Loucy (cell line): ENCODE measurements around the gene WDR88.

ENCODE experiments used
- CTCF ChIP-seq: fragments of 200-600 bp; sonication (generic); conservative IDR thresholded peaks from 2 replicates; pipeline ENCODE4 v1.5.1; 2014; ENCODE audit warnings: mild to moderate bottlenecking, antibody characterized with exemption, low read length
- EZH2phosphoT487 ChIP-seq: fragments of 200-600 bp; IDR thresholded peaks from 2 replicates; pipeline ENCODE4 v1.6.1; 2018; ENCODE audit warnings: antibody characterized with exemption, mild to moderate bottlenecking, moderate library complexity, borderline replicate concordance

- TF ChIP-seq CTCF (no peak), EZH2phosphoT487 (no peak)
These were observed 35.9 kb upstream of the WDR88 start for GRCh38 chr19:33096005-33096404.
